Measurements from ENCODE around the gene OTUB1.

DNA sequence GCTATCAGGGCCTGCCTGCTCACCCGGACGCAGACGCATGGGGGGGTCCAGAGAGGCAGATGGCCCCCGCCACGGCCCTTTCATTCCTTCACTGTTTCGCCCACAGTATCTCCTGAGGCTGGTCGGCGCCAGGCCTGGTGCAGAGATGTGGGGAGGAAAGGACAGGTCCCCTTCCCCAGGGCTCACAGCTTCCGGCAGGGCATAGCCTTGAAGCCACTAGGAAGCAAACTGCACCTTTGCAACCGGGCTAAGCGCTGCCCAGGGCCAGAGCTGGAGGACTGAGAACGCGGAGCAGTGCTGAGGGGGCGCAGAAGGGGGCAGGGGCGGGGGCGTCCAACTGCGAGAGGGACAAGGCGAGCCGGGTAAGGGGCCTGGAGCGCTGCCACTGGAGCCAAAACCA is 29.3 kb downstream of the OTUB1 start:
- TF ChIP-seq, protein P1, sequence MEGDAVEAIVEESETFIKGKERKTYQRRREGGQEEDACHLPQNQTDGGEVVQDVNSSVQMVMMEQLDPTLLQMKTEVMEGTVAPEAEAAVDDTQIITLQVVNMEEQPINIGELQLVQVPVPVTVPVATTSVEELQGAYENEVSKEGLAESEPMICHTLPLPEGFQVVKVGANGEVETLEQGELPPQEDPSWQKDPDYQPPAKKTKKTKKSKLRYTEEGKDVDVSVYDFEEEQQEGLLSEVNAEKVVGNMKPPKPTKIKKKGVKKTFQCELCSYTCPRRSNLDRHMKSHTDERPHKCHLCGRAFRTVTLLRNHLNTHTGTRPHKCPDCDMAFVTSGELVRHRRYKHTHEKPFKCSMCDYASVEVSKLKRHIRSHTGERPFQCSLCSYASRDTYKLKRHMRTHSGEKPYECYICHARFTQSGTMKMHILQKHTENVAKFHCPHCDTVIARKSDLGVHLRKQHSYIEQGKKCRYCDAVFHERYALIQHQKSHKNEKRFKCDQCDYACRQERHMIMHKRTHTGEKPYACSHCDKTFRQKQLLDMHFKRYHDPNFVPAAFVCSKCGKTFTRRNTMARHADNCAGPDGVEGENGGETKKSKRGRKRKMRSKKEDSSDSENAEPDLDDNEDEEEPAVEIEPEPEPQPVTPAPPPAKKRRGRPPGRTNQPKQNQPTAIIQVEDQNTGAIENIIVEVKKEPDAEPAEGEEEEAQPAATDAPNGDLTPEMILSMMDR (conservative IDR thresholded peaks at IDR 0.05; ENCODE audit: low read depth, low read length), result no peak
- TF ChIP-seq MAZ (IDR thresholded peaks at IDR 0.05; ENCODE audit: borderline replicate concordance, low read depth, low read length) (no peak), MAFK (IDR thresholded peaks at IDR 0.05; ENCODE audit: low read depth, low read length) (no peak), RCOR1 (IDR thresholded peaks at IDR 0.05; ENCODE audit: insufficient replicate concordance, low read length) (no peak), CEBPB (IDR thresholded peaks at IDR 0.05; ENCODE audit: low read depth, low read length) (no peak), POLR2A (IDR thresholded peaks at IDR 0.05; ENCODE audit: low read depth, low read length) (no peak), ELK1 (IDR thresholded peaks at IDR 0.05; ENCODE audit: borderline replicate concordance, low read depth, low read length) (no peak), RAD21 (IDR thresholded peaks at IDR 0.05; ENCODE audit: low read length) (no peak), CHD1 (IDR thresholded peaks at IDR 0.05; ENCODE audit: low read depth, low read length) (no peak), MXI1 (IDR thresholded peaks at IDR 0.05; ENCODE audit: borderline replicate concordance, low read depth, low read length) (no peak), USF2 (IDR thresholded peaks at IDR 0.05; ENCODE audit: low read depth, low read length) (no peak), FOS (IDR thresholded peaks at IDR 0.05; ENCODE audit: low read depth, low read length) (no peak), RFX5 (IDR thresholded peaks at IDR 0.05; ENCODE audit: low read depth, low read length) (no peak)
